Measurements from ENCODE around the gene ZFAND3.

Gene ZFAND3

GRCh38 chr6:38001386-38001785 lies 181.9 kb downstream of the ZFAND3 start:
- Histone ChIP-seq H3K79me1 (ENCODE audit: low read length) (peaks cover 8% of the 10 kb centered on the region), H4K8ac (ENCODE audit: low read depth, low read length) (no peak overlapping the region), H3K56ac (ENCODE audit: low read length) (no peak overlapping the region), H2BK15ac (replicated peaks; ENCODE audit: low read depth) (no peak overlapping the region), H3K23ac (ENCODE audit: low read length) (no peak overlapping the region), H2BK5ac (ENCODE audit: low read length) (no peak overlapping the region), H3K36me3 (ENCODE audit: control insufficient read depth, insufficient read depth, low read length) (no peaks in the 10 kb centered on the region), H3K4me2 (ENCODE audit: low read length) (no peak overlapping the region), H4K5ac (ENCODE audit: low read length) (no peak overlapping the region), H3K4me1 (ENCODE audit: control insufficient read depth, low read depth, low read length) (no peaks in the 10 kb centered on the region), H3K9ac (ENCODE audit: low read length) (no peak overlapping the region), H3K4ac (ENCODE audit: low read depth, low read length) (no peak overlapping the region), H3K4me3 (ENCODE audit: low read length) (no peak overlapping the region), H3K79me2 (ENCODE audit: control insufficient read depth, insufficient read depth, low read length) (peaks cover 3% of the 10 kb centered on the region), H3K18ac (ENCODE audit: low read length) (no peak overlapping the region), H2AK5ac (ENCODE audit: low read length) (no peak overlapping the region), H2BK120ac (ENCODE audit: low read depth, low read length) (no peak overlapping the region), H3K27ac (ENCODE audit: low read depth, low read length) (no peak overlapping the region), H3K27me3 (ENCODE audit: insufficient read depth, low read length, poor library complexity) (no peaks in the 10 kb centered on the region)
- DNase-seq, result no peak
- no CpG with 5 or more reads among the region's 1 CpG for WGBS (ENCODE audit: extremely low coverage, insufficient coverage, low lambda C conversion rate)

DNA sequence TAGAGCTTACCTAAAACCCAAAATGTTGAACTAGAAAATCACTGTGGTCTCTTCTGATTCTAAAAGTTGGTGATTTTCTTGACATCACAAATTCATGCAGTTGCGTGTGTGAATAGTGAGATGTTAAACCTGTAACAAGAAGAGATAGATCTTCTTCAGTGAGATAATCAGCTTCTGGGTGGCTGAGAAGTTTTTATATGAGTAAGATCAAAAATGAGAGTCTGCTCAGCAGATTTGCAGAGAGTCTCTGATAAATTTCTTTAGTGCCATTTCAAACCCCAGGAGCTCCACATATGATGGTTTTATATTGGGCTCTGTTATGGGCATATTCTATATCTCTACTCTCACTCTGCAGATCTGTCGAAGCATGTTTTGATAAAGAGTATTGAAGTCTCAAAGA lies 185.4 kb downstream of the ZFAND3 start:
- Histone ChIP-seq H2AK5ac (ENCODE audit: low read length) (no peak overlapping the region), H3K4me3 (ENCODE audit: low read length) (no peak overlapping the region), H2BK120ac (ENCODE audit: low read depth, low read length) (no peak overlapping the region), H3K9ac (ENCODE audit: low read length) (no peak overlapping the region), H3K4me2 (ENCODE audit: low read length) (no peak overlapping the region), H4K8ac (ENCODE audit: low read depth, low read length) (no peak overlapping the region), H3K79me1 (ENCODE audit: low read length) (peaks cover 2% of the 10 kb centered on the region), H3K4ac (ENCODE audit: low read depth, low read length) (no peak overlapping the region), H2BK15ac (replicated peaks; ENCODE audit: low read depth) (no peak overlapping the region), H3K18ac (ENCODE audit: low read length) (no peak overlapping the region), H3K27me3 (ENCODE audit: insufficient read depth, low read length, poor library complexity) (no peaks in the 10 kb centered on the region), H3K36me3 (ENCODE audit: control insufficient read depth, insufficient read depth, low read length) (no peaks in the 10 kb centered on the region), H3K4me1 (ENCODE audit: control insufficient read depth, low read depth, low read length) (no peaks in the 10 kb centered on the region), H3K27ac (ENCODE audit: low read depth, low read length) (no peak overlapping the region), H4K5ac (ENCODE audit: low read length) (no peak overlapping the region), H3K23ac (ENCODE audit: low read length) (no peak overlapping the region), H2BK5ac (ENCODE audit: low read length) (no peak overlapping the region), H3K79me2 (ENCODE audit: control insufficient read depth, insufficient read depth, low read length) (no peaks in the 10 kb centered on the region), H3K56ac (ENCODE audit: low read length) (no peak overlapping the region)
- no peak for DNase-seq
- no CpG with 5 or more reads among the region's 2 CpGs for WGBS (ENCODE audit: extremely low coverage, insufficient coverage, low lambda C conversion rate)

GRCh38 chr6:38011937-38012336 lies 192.4 kb downstream of the ZFAND3 start:
- Histone ChIP-seq H3K36me3 (ENCODE audit: control insufficient read depth, insufficient read depth, low read length) (no peaks in the 10 kb centered on the region), H2BK15ac (replicated peaks; ENCODE audit: low read depth) (no peak overlapping the region), H3K27ac (ENCODE audit: low read depth, low read length) (no peak overlapping the region), H3K23ac (ENCODE audit: low read length) (no peak overlapping the region), H3K79me1 (ENCODE audit: low read length) (peaks cover 6% of the 10 kb centered on the region), H4K5ac (ENCODE audit: low read length) (no peak overlapping the region), H3K4me2 (ENCODE audit: low read length) (no peak overlapping the region), H3K56ac (ENCODE audit: low read length) (no peak overlapping the region), H4K8ac (ENCODE audit: low read depth, low read length) (no peak overlapping the region), H2BK120ac (ENCODE audit: low read depth, low read length) (no peak overlapping the region), H2BK5ac (ENCODE audit: low read length) (no peak overlapping the region), H3K18ac (ENCODE audit: low read length) (no peak overlapping the region), H3K4me3 (ENCODE audit: low read length) (no peak overlapping the region), H2AK5ac (ENCODE audit: low read length) (no peak overlapping the region), H3K4ac (ENCODE audit: low read depth, low read length) (no peak overlapping the region), H3K4me1 (ENCODE audit: control insufficient read depth, low read depth, low read length) (no peaks in the 10 kb centered on the region), H3K27me3 (ENCODE audit: insufficient read depth, low read length, poor library complexity) (no peaks in the 10 kb centered on the region), H3K9ac (ENCODE audit: low read length) (no peak overlapping the region), H3K79me2 (ENCODE audit: control insufficient read depth, insufficient read depth, low read length) (no peaks in the 10 kb centered on the region)
- no CpG with 5 or more reads among the region's 5 CpGs for WGBS (ENCODE audit: extremely low coverage, insufficient coverage, low lambda C conversion rate)
- no peak for DNase-seq

DNA sequence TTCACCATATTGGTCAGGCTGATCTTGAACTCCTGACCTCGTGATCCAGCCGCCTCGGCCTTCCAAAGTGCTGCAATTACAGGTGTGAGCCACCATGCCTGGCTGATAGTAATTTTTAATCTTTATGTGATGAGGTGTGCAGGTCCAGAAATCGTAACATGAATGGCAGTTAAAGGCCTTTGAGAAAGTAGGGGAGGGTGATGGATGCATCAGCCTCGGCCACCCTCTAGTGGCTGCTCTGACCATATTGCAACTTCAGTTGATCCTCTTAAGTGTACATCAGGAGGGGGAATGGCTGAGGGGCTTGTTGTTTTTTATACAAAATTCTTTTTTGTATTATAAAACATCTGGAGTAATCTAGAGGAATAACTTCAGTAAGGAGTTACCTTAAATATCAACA lies 193.0 kb downstream of the ZFAND3 start:
- H4K5ac ChIP-seq (ENCODE audit: low read length), result no peak overlapping the region
- no peaks in the 10 kb centered on the region for H3K4me1 ChIP-seq (ENCODE audit: control insufficient read depth, low read depth, low read length)
- H2AK5ac ChIP-seq (ENCODE audit: low read length), result no peak overlapping the region
- H3K9ac ChIP-seq (ENCODE audit: low read length), result no peak overlapping the region
- no peak overlapping the region for H2BK5ac ChIP-seq (ENCODE audit: low read length)
- WGBS (ENCODE audit: extremely low coverage, insufficient coverage, low lambda C conversion rate), result no CpG with 5 or more reads among the region's 5 CpGs
- H3K27me3 ChIP-seq (ENCODE audit: insufficient read depth, low read length, poor library complexity), result no peaks in the 10 kb centered on the region
- H3K79me1 ChIP-seq (ENCODE audit: low read length), result peaks cover 6% of the 10 kb centered on the region
- H2BK15ac ChIP-seq (replicated peaks; ENCODE audit: low read depth), result no peak overlapping the region
- H3K27ac ChIP-seq (ENCODE audit: low read depth, low read length), result no peak overlapping the region
- H3K4me3 ChIP-seq (ENCODE audit: low read length), result no peak overlapping the region
- H3K36me3 ChIP-seq (ENCODE audit: control insufficient read depth, insufficient read depth, low read length), result no peaks in the 10 kb centered on the region
- no peak overlapping the region for H3K23ac ChIP-seq (ENCODE audit: low read length)
- H3K18ac ChIP-seq (ENCODE audit: low read length), result no peak overlapping the region
- DNase-seq, result peak; percentile 54
- no peak overlapping the region for H4K8ac ChIP-seq (ENCODE audit: low read depth, low read length)
- H3K4me2 ChIP-seq (ENCODE audit: low read length), result no peak overlapping the region
- H3K56ac ChIP-seq (ENCODE audit: low read length), result no peak overlapping the region
- no peak overlapping the region for H2BK120ac ChIP-seq (ENCODE audit: low read depth, low read length)
- H3K4ac ChIP-seq (ENCODE audit: low read depth, low read length), result no peak overlapping the region
- H3K79me2 ChIP-seq (ENCODE audit: control insufficient read depth, insufficient read depth, low read length), result no peaks in the 10 kb centered on the region

GRCh38 chr6:38015341-38015740 lies 195.8 kb downstream of the ZFAND3 start:
- Histone ChIP-seq H3K4me1 (ENCODE audit: control insufficient read depth, low read depth, low read length) (no peaks in the 10 kb centered on the region), H3K27ac (ENCODE audit: low read depth, low read length) (no peak overlapping the region), H2BK15ac (replicated peaks; ENCODE audit: low read depth) (no peak overlapping the region), H3K4me3 (ENCODE audit: low read length) (no peak overlapping the region), H2BK5ac (ENCODE audit: low read length) (no peak overlapping the region), H4K8ac (ENCODE audit: low read depth, low read length) (no peak overlapping the region), H3K18ac (ENCODE audit: low read length) (no peak overlapping the region), H4K5ac (ENCODE audit: low read length) (no peak overlapping the region), H3K79me1 (ENCODE audit: low read length) (peaks cover 8% of the 10 kb centered on the region), H3K4me2 (ENCODE audit: low read length) (no peak overlapping the region), H3K23ac (ENCODE audit: low read length) (no peak overlapping the region), H3K56ac (ENCODE audit: low read length) (no peak overlapping the region), H3K79me2 (ENCODE audit: control insufficient read depth, insufficient read depth, low read length) (no peaks in the 10 kb centered on the region), H2AK5ac (ENCODE audit: low read length) (no peak overlapping the region), H3K36me3 (ENCODE audit: control insufficient read depth, insufficient read depth, low read length) (no peaks in the 10 kb centered on the region), H3K4ac (ENCODE audit: low read depth, low read length) (no peak overlapping the region), H3K9ac (ENCODE audit: low read length) (no peak overlapping the region), H2BK120ac (ENCODE audit: low read depth, low read length) (no peak overlapping the region), H3K27me3 (ENCODE audit: insufficient read depth, low read length, poor library complexity) (no peaks in the 10 kb centered on the region)
- DNase-seq, result no peak

DNA sequence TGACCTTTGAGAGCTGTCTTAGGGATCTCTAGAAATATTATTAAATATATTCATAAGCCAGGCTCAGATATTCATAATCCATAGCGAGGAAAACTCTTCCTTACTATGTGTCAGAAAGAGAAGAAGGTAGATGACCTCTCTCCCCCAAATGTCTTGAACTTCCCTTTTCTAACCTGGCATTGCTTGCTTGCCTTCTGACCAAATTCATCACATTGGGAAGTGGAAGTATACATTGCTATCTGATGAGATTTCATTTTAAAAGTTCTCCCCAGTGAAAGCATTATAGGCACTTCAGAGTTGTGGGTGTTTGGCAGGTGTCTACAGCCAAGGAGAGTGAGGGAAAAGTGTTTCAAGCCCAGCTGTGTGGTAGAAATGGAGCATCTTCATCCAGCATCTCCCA lies 197.3 kb downstream of the ZFAND3 start:
- Histone ChIP-seq H3K27me3 (ENCODE audit: insufficient read depth, low read length, poor library complexity) (no peaks in the 10 kb centered on the region), H3K36me3 (ENCODE audit: control insufficient read depth, insufficient read depth, low read length) (no peaks in the 10 kb centered on the region), H2AK5ac (ENCODE audit: low read length) (no peak overlapping the region), H3K79me1 (ENCODE audit: low read length) (peaks cover 11% of the 10 kb centered on the region), H3K4me2 (ENCODE audit: low read length) (no peak overlapping the region), H4K8ac (ENCODE audit: low read depth, low read length) (no peak overlapping the region), H3K56ac (ENCODE audit: low read length) (no peak overlapping the region), H2BK120ac (ENCODE audit: low read depth, low read length) (no peak overlapping the region), H2BK5ac (ENCODE audit: low read length) (no peak overlapping the region), H3K27ac (ENCODE audit: low read depth, low read length) (no peak overlapping the region), H3K4ac (ENCODE audit: low read depth, low read length) (no peak overlapping the region), H3K18ac (ENCODE audit: low read length) (no peak overlapping the region), H3K23ac (ENCODE audit: low read length) (no peak overlapping the region), H2BK15ac (replicated peaks; ENCODE audit: low read depth) (no peak overlapping the region), H3K4me3 (ENCODE audit: low read length) (no peak overlapping the region), H3K9ac (ENCODE audit: low read length) (no peak overlapping the region), H3K4me1 (ENCODE audit: control insufficient read depth, low read depth, low read length) (no peaks in the 10 kb centered on the region), H4K5ac (ENCODE audit: low read length) (no peak overlapping the region), H3K79me2 (ENCODE audit: control insufficient read depth, insufficient read depth, low read length) (no peaks in the 10 kb centered on the region)
- no CpG with 5 or more reads among the region's 1 CpG for WGBS (ENCODE audit: extremely low coverage, insufficient coverage, low lambda C conversion rate)
- DNase-seq, result no peak

All from mesendoderm (in vitro differentiated cells).